Mammary epithelial cell (primary cell): ENCODE data around the gene SGSM1.

ENCODE experiments used
- CTCF ChIP-seq, 2 donors: IDR thresholded peaks in 1 of 2; conservative IDR thresholded peaks in 1 of 2; 2 replicates each; pipeline ENCODE4 v1.5.1; 2011 to 2012; ENCODE audit warnings: inconsistent platforms in 2 of 2, low read length in 2 of 2, mild to moderate bottlenecking in 2 of 2, control low read depth in 1 of 2, low read depth in 1 of 2; ENCODE audit not compliant: insufficient read depth in 1 of 2; ENCODE audit errors: extremely low read depth in 1 of 2
- EZH2 ChIP-seq: IDR thresholded peaks from 2 replicates; pipeline ENCODE4 v1.6.1; 2012; ENCODE audit warnings: low read length, inconsistent platforms, borderline replicate concordance

- TF ChIP-seq CTCF (conservative IDR thresholded peaks at IDR 0.05 in 1 of 2, IDR thresholded peaks at IDR 0.05 in 1 of 2; ENCODE audit: extremely low read depth in 1 of 2, insufficient read depth in 1 of 2, low read depth in 1 of 2, low read length in 2 of 2) (peak in 1 of 2 donors; percentile 7), EZH2 (no peak)
These were observed 121.0 kb downstream of the SGSM1 start for GRCh38 chr22:24926849-24927579.
